GM19463 (cell line): ENCODE measurements around the gene SCAF8.
"Not testable (repeated sequence)": the region's sequence is repeated elsewhere in the genome, so short reads cannot be mapped to it uniquely, and the experiment has no call there.

Experiments
- ATAC-seq: cut with Tn5 transposase; IDR thresholded peaks from one replicate; pipeline ENCODE4 v1.9.1; 2021; ENCODE audit warnings: mild to moderate bottlenecking, moderate library complexity; ENCODE audit not compliant: unreplicated experiment

The SCAF8 gene

DNA sequence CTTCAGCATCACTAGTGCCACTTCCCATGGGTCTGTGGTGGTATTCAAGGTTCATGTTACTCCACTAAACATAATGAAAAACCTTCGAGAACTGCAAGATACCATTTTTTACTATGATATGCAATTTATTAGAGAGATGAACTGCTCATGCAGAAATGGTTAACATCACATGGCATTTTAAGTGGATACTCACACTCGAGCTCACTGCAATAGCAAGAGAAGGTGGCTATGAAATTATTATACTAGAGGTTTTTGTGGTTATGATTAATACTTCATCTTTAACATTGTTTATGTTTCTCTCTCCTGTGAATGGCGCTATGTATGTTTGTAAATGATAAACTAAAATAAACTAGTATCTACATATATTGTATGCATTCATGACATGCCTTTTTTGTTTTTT, 35.1 kb downstream of the SCAF8 start:
- ATAC-seq = no peak

DNA sequence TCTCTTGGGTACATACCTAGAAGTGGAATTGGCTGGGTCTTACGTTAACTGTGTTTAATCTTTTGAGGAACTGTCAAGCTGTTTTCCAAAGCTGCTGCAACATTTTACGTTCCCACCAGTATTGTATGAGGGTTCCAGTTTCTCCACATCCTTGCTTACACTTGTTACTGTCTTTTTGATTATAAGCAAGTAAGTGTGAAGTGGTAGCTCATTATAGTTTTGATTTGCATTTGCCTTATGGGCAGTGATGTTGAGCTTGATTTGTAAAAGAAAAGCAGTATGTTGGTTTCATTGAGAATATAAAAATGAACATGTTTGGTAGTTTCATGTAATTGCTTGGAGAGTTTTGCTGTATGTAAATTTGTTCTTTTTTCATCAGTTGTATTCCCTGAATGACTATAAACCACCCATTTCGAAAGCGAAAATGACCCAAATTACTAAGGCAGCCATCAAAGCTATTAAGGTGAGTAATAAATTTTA, 40.4 kb downstream of the SCAF8 start:
- ATAC-seq = peak; percentile 91

DNA sequence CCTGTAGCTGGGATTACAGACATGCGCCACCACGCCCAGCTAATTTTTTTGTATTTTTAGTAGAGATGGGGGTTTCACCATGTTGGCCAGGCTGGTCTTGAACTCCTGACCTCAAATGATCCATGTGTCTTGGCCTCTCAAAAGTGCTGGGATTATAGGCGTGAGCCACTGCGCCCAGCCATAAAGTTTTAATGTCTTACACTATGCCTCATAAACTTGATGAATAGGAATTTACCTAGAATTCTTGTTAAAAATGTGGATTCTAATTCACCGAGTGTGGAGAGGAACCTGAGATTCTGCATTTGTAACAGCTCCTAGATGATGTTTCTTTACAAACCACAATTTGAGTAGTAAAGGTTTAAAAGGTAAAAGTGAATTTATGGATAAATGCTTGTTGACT, 45.9 kb downstream of the SCAF8 start:
- ATAC-seq = not testable (repeated sequence)

DNA sequence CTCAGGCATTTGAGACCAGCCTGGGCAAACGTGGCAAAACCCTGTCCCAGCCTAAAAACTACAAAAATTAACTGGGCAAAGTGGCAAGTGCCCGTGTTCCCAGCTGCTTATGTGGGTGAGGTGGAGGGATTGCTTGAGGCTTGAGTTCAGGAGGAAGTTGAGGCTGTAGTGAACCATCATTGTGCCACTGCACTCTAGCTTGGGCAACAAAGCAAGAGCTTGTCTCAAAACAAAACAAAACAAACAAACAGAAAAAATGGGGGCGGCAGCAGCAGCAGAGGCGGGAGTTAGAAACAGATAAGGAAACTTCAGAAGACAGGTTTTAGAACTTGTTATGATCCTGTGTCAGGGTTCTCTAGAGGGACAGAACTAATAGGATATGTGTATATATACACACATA, 49.0 kb downstream of the SCAF8 start:
- ATAC-seq = peak; percentile 35

DNA sequence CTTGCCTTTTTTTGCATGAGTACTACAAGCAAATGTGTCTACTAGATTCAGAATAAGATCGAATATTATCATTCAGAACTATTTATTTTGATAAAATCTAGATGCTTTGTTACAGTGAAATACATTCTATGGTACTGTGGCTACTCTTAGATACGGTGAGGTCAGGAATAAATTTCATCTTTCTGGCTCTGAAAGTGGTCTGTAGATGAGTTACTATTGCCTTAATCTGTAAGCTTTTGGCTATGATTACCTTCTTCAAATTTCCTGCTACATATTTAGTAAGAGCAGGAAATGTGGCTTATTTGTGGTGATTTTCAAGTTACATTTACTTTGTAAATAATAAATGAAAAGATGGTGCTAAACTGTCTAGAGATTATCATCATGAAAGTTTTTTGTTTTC, 50.0 kb downstream of the SCAF8 start:
- ATAC-seq = peak; percentile 61

DNA sequence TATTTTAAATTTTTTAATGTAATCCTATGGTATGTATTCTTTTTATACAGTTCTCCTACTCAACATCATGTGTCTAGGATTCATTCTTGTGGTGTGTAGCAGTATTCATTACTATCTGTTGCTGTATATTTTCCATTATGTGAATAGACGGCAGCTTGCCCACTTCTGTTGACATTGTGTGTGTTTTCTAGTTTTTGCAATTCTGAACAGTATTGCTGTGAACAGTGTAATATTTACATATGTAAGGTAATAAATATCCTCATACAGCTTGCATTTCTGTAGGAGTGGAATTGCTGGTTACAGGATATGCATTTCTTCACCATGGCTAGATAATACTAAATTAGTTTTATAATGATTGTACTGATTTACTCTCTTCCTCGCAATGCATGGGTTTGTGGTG, 51.9 kb downstream of the SCAF8 start:
- ATAC-seq = no peak

DNA sequence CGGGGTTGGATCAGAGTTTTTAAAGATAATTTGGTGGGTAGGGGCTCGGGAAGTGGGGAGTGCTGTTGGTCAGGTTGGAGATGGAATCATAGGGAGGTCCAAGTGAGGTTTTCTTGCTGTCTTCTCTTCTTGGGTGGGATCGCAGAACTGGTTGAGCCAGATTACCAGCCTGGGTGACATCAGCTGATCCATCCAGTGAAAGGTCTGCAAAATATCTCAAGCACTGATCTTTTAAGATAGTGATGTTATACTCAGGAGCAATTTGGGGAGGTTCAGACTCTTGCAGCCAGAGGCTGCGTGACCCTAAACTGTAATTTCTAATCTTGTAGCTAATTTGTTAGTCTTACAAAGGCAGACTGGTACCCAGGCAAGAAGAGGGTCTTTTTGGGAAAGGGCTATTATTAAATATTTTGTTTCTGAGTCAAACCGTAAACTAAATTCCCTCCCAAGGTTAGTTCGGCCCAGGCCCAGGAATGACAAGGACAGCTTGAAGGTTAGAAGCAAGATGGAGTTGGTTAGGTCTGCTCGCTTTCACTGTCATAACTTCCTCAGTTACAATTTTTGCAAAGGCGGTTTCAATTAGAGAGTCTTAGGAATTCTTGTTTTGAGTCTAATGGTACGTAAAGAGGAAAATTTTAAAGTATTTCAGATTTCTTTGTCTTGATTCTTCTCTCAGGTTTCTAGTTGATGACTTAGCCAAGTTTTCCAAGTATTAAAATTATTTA, 53.1 kb downstream of the SCAF8 start:
- ATAC-seq = no peak

DNA sequence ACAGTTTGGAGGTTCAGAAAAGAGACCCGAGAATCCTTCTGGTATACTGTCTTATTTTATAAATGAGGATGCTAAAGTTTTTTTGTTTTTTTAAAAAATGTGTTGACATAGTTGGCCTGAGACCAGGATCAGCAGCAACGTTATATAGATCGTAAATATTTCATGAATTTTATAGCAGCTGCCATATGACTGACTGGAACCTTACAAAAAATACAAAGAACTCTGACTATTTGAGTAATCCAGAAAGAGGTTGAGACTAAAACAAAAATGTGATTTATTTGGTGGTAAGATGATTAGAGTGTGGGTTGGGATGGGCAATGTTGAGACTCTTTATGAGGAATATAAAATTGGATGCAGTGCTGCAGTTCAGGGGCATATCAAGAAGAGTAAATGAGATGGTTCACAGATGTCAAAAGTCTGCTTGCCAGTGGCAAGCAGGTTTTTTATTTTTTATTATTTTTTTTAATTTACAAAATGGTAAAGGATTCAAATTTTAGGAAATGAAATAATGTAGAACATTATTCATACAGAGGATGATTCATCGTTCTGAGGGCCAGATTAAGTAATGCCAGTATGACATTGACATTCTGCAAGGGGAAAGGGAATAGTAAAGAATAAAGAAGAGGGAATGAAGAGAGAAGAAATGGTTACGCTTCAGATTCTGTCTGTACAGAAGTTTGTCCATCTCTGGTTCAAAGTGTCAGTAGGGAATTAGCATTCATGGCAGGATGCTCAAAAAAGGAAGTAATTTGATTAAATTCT, 58.5 kb downstream of the SCAF8 start:
- no peak for ATAC-seq

DNA sequence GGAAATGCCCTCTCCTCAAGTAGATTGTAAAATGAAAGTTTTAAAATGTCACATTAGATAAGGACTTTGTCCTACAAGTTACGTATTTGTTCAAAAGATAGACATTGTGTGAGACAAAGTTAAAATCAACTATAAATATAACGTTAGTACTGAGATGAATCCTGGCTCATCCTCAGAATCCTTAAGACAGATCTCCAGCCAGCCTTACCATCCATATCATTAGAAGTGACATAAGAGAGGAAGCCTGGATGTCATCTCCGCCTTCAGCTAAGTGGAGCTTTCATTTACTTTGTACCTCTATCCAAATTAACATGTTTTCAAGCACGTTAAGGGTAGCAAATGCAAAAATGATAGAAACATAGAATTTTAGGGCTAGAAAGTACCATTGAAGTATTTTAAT, 59.1 kb downstream of the SCAF8 start:
- ATAC-seq = no peak

DNA sequence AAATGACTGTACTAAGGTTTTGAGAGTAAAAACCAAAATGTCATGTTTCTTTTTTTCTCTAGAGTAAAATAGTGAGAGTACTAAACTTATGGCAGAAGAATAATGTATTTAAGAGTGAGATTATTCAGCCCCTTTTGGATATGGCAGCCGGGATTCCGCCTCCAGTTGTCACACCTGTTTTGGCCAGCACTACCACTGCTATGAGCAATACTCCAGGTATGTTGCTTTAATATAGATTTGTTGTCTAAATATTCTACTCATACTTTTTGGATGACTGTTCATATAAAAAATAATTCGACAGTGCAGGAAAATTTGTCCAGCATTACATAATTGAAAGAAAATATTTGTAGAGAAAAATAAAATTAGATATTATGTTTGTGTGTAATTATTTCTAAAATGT, 59.5 kb downstream of the SCAF8 start:
- ATAC-seq = no peak

DNA sequence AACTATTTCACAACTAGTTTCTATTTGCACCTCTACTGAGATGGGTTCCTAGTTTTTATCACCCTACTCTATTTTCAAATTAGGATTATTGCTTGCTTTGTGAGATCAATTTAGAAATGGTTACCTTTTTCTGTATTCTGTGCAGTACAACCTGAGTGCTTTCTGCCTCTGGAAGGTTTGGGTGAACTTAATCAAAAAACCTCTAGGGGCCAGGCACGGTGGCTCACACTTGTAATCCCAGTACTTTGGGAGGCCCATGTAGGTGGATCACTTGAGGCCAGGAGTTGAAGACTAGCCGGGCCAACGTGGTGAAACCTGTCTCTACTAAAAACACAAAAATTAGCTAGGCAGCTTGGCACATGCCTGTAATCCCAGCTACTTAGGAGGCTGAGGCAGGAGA, 63.3 kb downstream of the SCAF8 start:
- ATAC-seq = no peak

DNA sequence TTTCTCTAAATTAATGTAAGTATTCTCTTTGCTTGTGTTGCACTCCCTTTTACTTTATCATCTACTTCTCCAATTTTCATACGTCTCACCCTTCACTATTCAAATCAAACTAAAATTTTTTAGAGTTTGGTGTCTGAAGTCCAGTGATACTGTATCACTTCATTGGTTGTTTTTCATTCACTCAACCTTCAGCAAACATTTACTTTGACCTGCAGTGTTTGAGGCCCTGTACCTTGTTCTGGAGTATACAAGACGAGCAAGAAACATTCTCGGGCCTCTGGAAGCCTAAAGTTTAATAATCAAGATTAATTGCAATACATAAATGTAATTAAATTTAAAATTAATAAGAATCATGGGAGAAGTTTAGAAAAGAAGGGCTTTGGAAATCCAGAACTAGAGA, 64.6 kb downstream of the SCAF8 start:
- ATAC-seq = no peak

DNA sequence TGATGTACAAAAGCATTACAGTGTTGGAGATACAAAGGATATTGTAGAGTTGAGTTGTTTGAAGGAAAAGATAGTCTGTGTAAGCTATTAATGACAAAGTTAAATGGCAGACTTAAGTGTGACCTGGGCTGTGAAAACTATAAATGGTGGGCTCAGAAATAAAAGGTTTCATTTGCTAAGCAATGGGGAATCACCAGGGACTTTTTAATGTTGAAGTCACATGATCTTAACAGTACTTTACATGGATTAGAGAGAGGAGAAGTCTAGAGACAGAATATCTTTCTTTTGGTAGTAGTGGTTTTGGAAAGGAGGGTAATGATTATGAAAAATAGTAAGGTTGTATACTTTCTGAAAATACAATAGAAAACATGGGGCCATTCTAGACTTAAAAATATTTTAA, 67.1 kb downstream of the SCAF8 start:
- ATAC-seq = peak; percentile 53

DNA sequence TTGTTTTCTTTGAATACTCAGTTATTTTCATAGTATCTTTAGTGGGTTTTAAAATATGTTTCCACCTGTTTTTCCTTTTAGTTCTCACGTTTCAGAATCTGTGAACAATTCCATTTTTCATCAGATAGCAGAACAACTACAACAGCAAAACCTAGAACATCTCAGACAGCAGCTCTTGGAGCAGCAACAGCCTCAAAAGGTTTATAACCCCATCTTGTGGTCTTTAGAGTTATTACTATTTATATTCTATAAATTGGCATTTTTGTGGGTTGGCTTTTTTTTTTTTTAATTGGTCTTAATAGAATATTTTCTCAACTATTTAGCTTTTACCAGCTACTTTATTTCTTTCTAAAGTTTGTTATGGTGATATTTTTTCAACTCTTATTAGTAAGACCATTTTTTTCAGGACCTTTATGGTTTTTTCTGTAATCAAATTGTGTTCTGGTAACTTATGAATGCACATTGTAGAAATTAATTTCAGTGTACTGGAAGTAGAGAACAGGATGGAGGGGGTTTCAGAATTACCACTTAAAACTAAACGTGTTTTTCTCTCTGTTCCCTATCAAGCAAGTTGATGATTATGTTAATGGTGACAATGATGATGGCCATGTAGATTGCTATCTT, 72.2 kb downstream of the SCAF8 start:
- ATAC-seq = no peak

DNA sequence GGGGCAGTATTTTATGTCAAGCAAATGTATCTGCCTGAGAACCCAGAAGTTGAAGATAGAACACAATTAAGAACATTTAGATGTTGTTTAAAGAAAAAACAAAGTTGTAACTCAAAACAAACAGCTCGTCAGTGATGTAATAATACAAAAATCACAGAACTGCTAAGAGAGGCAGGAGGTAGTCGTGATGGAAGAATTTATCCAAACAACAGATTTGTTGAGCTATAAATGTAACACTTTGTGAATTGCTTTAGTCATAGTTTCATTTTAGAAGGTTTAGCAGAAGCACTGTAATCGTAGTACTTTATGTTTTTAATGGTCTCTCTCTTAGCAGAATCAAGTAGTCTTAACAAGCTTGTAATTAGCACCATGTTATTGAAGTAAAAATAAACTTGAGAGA, 73.6 kb downstream of the SCAF8 start:
- ATAC-seq = no peak

DNA sequence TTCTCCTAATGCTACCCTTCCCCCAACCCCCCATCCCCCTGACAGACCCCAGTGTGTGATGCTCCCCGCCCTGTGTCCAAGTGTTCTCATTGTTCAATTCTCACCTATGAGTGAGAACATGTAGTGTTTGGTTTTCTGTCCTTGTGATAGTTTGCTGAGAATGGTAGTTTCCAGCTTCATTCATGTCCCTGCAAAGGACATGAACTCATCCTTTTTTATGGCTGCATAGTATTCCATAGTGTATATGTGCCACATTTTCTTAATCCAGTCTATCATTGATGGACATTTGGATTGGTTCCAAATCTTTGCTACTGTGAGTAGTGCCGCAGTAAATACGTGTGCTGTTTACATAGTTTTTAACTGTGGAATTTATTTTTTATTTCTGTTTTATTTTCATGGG, 78.4 kb downstream of the SCAF8 start:
- ATAC-seq = not testable (repeated sequence)

DNA sequence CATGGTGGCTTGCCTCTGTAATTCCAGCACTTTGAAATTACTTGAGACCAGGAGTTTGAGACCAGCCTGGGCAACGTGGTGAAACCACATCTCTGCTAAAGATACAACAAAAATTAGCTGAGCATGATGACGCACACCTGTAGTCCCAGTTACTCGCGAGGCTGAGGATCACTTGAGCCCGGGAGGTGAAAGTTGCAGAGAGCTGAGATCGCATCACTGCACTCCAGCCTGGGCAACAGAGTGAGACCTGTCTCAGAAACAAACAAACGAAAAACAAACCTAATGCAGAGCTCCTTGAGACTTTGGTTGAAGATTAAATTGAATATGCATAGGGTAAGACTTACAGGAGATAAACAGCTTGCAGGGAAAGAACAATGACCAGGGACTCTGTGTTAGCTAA, 80.8 kb downstream of the SCAF8 start:
- peak; percentile 76 for ATAC-seq

DNA sequence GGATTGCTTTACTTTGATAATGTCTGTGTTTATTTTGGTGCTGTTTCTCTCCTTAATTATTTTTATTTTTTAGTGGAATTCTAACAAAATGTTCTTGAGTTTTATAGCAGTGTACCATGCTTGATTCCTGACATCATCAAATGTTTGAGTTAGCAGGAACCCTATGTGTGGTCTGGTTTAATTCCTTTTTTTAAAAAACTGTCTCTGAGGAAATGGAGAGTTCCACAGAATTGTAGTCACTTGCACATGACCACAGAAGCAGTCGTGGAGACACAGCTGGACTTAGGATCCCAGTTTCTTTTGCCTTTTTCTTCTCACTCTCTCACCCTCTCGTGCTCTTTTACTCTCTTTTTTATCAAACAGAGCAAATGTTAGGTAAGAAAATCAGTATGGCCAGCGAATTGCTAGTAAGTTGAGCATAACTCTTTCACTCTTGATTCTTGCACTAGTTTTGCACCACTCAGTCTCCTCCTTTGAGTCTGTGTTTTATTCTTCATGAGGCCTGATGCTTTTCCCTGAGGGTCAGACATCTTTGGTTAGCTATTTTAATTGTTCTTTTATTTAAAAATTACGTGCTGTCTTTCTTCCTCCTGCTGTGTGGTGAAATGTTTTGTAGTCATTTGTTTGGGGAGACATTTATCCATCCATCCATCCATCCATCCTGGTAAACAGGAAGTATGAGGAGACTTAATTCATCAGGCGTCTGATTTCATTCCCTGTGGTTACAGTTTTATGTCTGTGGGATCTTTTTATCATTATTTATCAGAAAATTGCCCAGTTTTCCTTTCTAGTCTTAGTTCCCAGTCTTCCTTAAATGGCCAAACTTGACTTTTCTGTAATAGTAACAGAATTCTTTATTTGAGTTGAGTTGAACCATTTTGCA, 83.0 kb downstream of the SCAF8 start:
- ATAC-seq = no peak

DNA sequence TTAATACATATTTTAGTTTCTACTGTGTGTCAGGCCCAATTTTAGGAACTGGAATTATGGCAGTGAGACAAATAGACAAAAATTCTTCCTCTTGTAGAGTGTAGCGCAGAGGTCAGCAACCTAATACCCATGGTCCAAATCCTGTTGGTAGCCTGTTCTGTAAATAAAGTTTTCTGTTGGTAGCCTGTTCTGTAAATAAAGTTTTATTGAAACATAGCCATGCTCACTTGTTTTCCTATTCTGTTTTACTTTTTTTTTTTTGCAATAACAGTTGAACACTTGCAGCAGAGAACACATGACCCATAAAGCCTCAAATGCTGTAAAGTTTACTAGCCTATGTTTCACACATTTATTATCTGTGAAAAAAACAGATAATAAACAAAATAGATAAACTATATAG, 87.9 kb downstream of the SCAF8 start:
- no peak for ATAC-seq

DNA sequence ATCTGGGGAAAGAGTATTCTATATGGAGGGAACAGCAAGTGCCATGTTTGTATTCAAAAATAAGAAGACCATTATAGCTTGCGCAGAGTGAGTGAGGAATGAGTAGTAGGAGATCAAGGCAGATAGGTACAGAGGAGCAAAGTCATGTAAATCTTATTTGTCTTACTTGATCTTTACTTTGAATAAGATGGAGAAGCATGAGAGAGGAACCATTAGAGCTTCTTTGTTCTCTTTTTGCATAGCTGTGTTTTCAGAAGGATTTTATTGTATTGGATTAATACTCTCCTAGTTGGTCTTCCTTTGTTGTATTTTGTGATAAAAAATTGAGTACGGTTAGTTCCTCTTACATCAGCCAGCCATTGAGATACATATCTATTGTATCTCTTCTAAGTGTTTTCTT, 88.4 kb downstream of the SCAF8 start:
- ATAC-seq = no peak

DNA sequence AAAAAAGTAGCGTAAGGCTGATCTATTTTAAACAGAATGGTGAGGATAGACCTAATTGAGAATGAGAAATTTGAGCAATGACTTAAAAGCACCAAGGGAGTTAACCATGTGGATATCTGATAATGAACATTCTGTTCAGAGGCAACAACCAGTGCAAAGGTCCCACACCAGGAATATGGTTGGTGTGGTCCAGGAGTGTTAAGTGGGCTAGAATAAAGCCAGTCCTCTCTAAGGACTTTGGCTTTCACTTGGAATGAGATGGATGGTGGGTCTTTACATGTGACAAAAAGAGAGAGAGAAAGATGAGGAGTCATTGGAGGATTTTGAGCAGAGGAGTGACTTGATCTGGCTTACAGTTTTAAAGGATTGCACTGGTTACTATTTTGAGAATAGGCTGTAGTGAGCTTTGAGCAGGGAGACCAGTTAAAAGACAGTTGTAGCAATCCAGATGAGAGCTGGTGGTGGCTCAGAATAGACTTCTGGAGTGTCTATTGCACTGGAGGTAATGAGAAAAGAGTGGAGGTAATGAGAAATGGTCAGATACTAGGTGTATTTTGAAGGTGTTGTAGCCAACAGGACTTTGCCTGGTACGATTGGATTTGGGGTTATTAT, 89.8 kb downstream of the SCAF8 start:
- ATAC-seq = no peak
